CD14-positive monocyte (primary cell): ENCODE measurements around the gene FAM13C. TPM values are rescaled to one million over a fixed set of nuclear protein-coding genes. Genes with fewer than 3 reads are reported as not detected.

Source experiments
- DNase-seq, 3 donors: peaks; one replicate each; pipeline ENCODE4 v3.0.0-alpha.2; 2011 to 2022
- H2AFZ ChIP-seq: 2 replicates; pipeline ENCODE4 v1.6.0; 2012; ENCODE audit warnings: mild to moderate bottlenecking, low read depth, low read length, inconsistent platforms; ENCODE audit not compliant: insufficient read depth, poor library complexity, severe bottlenecking
- H3K27ac ChIP-seq, 2 donors: 1 replicate in 1 of 2; 2 replicates in 1 of 2; pipeline ENCODE4 v1.5.1; 2012 to 2013; ENCODE audit warnings: low read length in 2 of 2, control low read depth in 1 of 2, inconsistent platforms in 1 of 2, low read depth in 1 of 2, mild to moderate bottlenecking in 1 of 2
- H3K27me3 ChIP-seq, 2 donors: one replicate each; pipeline versions ENCODE4 v1.6.0 to v1.6.1; 2011 to 2013; ENCODE audit warnings: low read length in 2 of 2; ENCODE audit not compliant: control insufficient read depth in 2 of 2, insufficient read depth in 2 of 2
- H3K36me3 ChIP-seq, 2 donors: replicated peaks in 1 of 2; 1 replicate in 1 of 2; 2 replicates in 1 of 2; pipeline versions ENCODE4 v1.5.1 to v1.6.1; 2012 to 2013; ENCODE audit warnings: low read length in 2 of 2, control low read depth in 1 of 2, inconsistent platforms in 1 of 2, mild to moderate bottlenecking in 1 of 2; ENCODE audit not compliant: insufficient read depth in 2 of 2, control insufficient read depth in 1 of 2
- H3K4me1 ChIP-seq, 2 donors: 1 replicate in 1 of 2; 2 replicates in 1 of 2; pipeline versions ENCODE4 v1.5.1 to v1.6.1; 2012 to 2013; ENCODE audit warnings: low read length in 2 of 2, control low read depth in 1 of 2, inconsistent platforms in 1 of 2, mild to moderate bottlenecking in 1 of 2, moderate library complexity in 1 of 2; ENCODE audit not compliant: insufficient read depth in 2 of 2, control insufficient read depth in 1 of 2
- H3K4me2 ChIP-seq: replicated peaks from 2 replicates; pipeline ENCODE3; 2012; ENCODE audit warnings: low read length, moderate library complexity, mild to moderate bottlenecking; ENCODE audit not compliant: poor library complexity, severe bottlenecking; ENCODE audit errors: extremely low read depth
- H3K4me3 ChIP-seq, 3 experiments: fragments of 200-600 bp in 1 of 3; sonication (generic) in 1 of 3; replicated peaks in 1 of 3; 1 replicate in 2 of 3; 2 replicates in 1 of 3; pipeline ENCODE4 v1.5.1; 2011 to 2013; ENCODE audit warnings: low read length in 3 of 3, mild to moderate bottlenecking in 3 of 3, control low read depth in 2 of 3, low read depth in 2 of 3, inconsistent platforms in 1 of 3, moderate library complexity in 1 of 3
- H3K79me2 ChIP-seq: 2 replicates; pipeline ENCODE4 v1.6.0; 2012; ENCODE audit warnings: mild to moderate bottlenecking, control low read depth, inconsistent platforms, low read length, moderate library complexity; ENCODE audit not compliant: insufficient read depth
- H3K9ac ChIP-seq: 2 replicates; pipeline ENCODE4 v1.6.0; 2017; ENCODE audit warnings: low read length, mild to moderate bottlenecking; ENCODE audit not compliant: insufficient read depth, poor library complexity, severe bottlenecking
- H3K9me3 ChIP-seq, 2 donors: replicated peaks in 1 of 2; 1 replicate in 1 of 2; 2 replicates in 1 of 2; pipeline versions ENCODE4 v1.5.1 to v1.6.1; 2012 to 2013; ENCODE audit warnings: low read length in 2 of 2, control low read depth in 1 of 2; ENCODE audit not compliant: control insufficient read depth in 1 of 2, insufficient read depth in 1 of 2
- H4K20me1 ChIP-seq: 2 replicates; pipeline ENCODE4 v1.6.0; 2012; ENCODE audit warnings: mild to moderate bottlenecking, low read length, control low read depth, moderate library complexity; ENCODE audit not compliant: insufficient read depth
- H3K27ac Mint-ChIP-seq, 7 donors: one replicate each; pipeline ENCODE4 v1.8.0; 2020; ENCODE audit warnings: mild to moderate bottlenecking in 7 of 7, mixed read lengths in 7 of 7, moderate library complexity in 6 of 7, inconsistent platforms in 2 of 7
- H3K27me3 Mint-ChIP-seq, 3 donors: one replicate each; pipeline ENCODE4 v1.8.0; 2021 to 2022; ENCODE audit warnings: low read depth in 3 of 3, mild to moderate bottlenecking in 3 of 3, mixed read lengths in 3 of 3, moderate library complexity in 3 of 3, inconsistent platforms in 1 of 3
- H3K36me3 Mint-ChIP-seq, 2 donors: one replicate each; pipeline ENCODE4 v1.8.0; 2020; ENCODE audit warnings: mixed read lengths in 2 of 2, inconsistent platforms in 1 of 2, mild to moderate bottlenecking in 1 of 2
- H3K4me1 Mint-ChIP-seq: one replicate; pipeline ENCODE4 v1.8.0; 2020; ENCODE audit warnings: mild to moderate bottlenecking, mixed read lengths
- H3K4me3 Mint-ChIP-seq, 2 donors: one replicate each; pipeline ENCODE4 v1.8.0; 2020; ENCODE audit warnings: mild to moderate bottlenecking in 2 of 2, mixed read lengths in 2 of 2, moderate library complexity in 1 of 2
- H3K9me3 Mint-ChIP-seq, 7 donors: one replicate each; pipeline ENCODE4 v1.8.0; 2020 to 2022; ENCODE audit warnings: mixed read lengths in 7 of 7, mild to moderate bottlenecking in 6 of 7, moderate library complexity in 6 of 7, inconsistent platforms in 2 of 7
- WGBS: methylation state at CpG from one replicate; pipeline ENCODE4 v1.1.5; 2013; ENCODE audit warnings: missing lambda C conversion rate; ENCODE audit not compliant: insufficient coverage; 5-methylcytosine and 5-hydroxymethylcytosine counted together
- intact Hi-C, 2 donors: fragments of 100-400 bp; cut with micrococcal nuclease; formaldehyde crosslinking; loops; one replicate each; pipeline versions ENCODE4 v1.15.0 to v1.15.1; 2023
- polyA minus RNA-seq: library from RNA; depleted of rRNA, polyadenylated mRNA; stranded (reverse); fragments of >200 nt; gene quantifications from 2 replicates; pipeline ENCODE4 v1.2.3, GENCODE V29; 2012
- polyA plus RNA-seq, 3 donors: library from polyadenylated mRNA; depleted of rRNA in 1 of 3; unstranded in 2 of 3; stranded (reverse) in 1 of 3; fragments of 300-500 nt in 2 of 3; fragments of >200 nt in 1 of 3; fragmentation: Illumina TruSeq in 2 of 3; gene quantifications; 1 replicate in 2 of 3; 2 replicates in 1 of 3; pipeline ENCODE4 v1.2.3, GENCODE V29; 2012 to 2021
- total RNA-seq, 12 experiments: library from RNA in 1 of 12; stranded (reverse) in 1 of 12; fragments of 120-200 nt in 1 of 12; gene quantifications; one replicate each; pipeline ENCODE4 v1.2.4 and lab custom pipeline; 2013 to 2026; ENCODE audit warnings: mixed read lengths in 6 of 12, inconsistent platforms in 1 of 12
- TF ChIP-seq, protein P1 (sequence below): fragments of 200-600 bp; IDR thresholded peaks from one replicate; pipeline ENCODE4 v1.8.0; 2022; ENCODE audit warnings: antibody characterized with exemption, mild to moderate bottlenecking

The FAM13C gene
- 0.06 TPM for total RNA-seq (2013)
- polyA plus RNA-seq: not detected
- not detected in 2 replicates for polyA minus RNA-seq
- 0 to 3.3 (median 0.08) reads per million in 11 experiments for total RNA-seq (lab: John Stamatoyannopoulos, UW)

DNA sequence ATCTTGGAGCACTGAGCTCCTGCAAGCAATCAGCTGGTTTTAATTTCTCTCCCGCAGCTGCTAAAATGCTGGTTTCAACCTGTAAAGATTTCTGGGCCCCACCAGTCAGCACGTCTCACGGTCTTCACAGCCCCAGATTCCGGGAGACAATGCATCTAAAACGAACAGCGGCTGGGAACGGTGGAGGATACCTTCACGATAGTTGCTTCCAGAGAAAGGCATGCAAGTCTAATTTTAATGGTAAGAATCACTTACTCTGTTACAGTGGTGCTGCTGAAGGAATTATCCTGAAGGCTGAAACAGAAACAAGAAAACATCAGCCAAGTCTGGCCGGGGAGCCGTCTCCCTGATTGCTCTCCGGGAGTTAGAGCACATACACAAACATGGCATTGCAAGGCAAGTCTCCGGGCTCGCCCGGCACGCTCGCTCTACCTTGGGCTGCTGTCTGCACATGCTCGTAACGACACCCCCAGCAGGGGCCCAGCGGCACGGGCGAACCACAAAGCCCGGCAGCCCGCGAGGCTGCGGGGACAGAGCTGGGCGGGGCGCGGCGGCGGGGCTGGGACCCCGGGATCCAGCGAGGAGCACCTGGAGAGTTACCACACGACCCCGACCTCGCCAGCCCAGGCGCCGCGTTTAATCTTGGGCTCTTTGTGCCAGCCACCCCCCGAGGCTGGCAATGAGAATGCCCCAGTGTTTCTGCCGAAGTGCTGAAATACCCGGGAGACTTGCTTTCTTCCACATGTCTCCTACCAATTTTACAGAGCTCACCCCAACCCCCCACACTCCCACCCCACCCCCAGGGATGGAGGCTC lies at the start of gene FAM13C:
TSS of gene FAM13C (minus strand) at position 406 of the 815 bp plus-strand sequence. CDS start at position 317, 89 bp downstream.
- H3K27me3 Mint-ChIP-seq: peaks cover 17 to 26% (median 20%) of the 10 kb centered on the region in 3 donors
- no peak within 1 kb of the TSS for H3K4me2 ChIP-seq
- H3K9ac ChIP-seq: no peak within 1 kb of the TSS
- DNase-seq: no peak
- no peaks in the 10 kb centered on the region for H3K36me3 Mint-ChIP-seq
- H4K20me1 ChIP-seq: no peaks in the 10 kb centered on the region
- H3K27ac Mint-ChIP-seq: peak within 1 kb of the TSS in 1 of 7 donors; percentile 45
- H3K27ac ChIP-seq: no peak within 1 kb of the TSS
- TF ChIP-seq, protein P1, sequence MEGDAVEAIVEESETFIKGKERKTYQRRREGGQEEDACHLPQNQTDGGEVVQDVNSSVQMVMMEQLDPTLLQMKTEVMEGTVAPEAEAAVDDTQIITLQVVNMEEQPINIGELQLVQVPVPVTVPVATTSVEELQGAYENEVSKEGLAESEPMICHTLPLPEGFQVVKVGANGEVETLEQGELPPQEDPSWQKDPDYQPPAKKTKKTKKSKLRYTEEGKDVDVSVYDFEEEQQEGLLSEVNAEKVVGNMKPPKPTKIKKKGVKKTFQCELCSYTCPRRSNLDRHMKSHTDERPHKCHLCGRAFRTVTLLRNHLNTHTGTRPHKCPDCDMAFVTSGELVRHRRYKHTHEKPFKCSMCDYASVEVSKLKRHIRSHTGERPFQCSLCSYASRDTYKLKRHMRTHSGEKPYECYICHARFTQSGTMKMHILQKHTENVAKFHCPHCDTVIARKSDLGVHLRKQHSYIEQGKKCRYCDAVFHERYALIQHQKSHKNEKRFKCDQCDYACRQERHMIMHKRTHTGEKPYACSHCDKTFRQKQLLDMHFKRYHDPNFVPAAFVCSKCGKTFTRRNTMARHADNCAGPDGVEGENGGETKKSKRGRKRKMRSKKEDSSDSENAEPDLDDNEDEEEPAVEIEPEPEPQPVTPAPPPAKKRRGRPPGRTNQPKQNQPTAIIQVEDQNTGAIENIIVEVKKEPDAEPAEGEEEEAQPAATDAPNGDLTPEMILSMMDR: no peak
- no peak within 1 kb of the TSS for H2AFZ ChIP-seq
- H3K36me3 ChIP-seq: no peaks in the 10 kb centered on the region
- peaks cover 3% of the 10 kb centered on the region for H3K4me1 Mint-ChIP-seq
- H3K9me3 ChIP-seq: no peaks in the 10 kb centered on the region
- peaks cover 13 to 34% of the 10 kb centered on the region in 2 donors for H3K27me3 ChIP-seq
- intact Hi-C loops: no loop called here
- H3K4me3 Mint-ChIP-seq: peak within 1 kb of the TSS; percentile 11 to 57
- H3K4me1 ChIP-seq: no peaks in the 10 kb centered on the region
- H3K4me3 ChIP-seq: no peak within 1 kb of the TSS
- WGBS: under 1% methylated on average over 37 of the region's 41 CpGs
- H3K9me3 Mint-ChIP-seq: peaks cover 0 to 2% (median 0%) of the 10 kb centered on the region in 7 donors
- no peaks in the 10 kb centered on the region for H3K79me2 ChIP-seq

- Histone ChIP-seq H3K9me3 (peaks cover 4% of the 10 kb centered on the region in 2 donors), H3K4me2 (no peak overlapping the region), H3K4me1 (no peaks in the 10 kb centered on the region), H3K79me2 (no peaks in the 10 kb centered on the region), H4K20me1 (no peaks in the 10 kb centered on the region), H3K9ac (no peak overlapping the region), H3K4me3 (no peak overlapping the region), H2AFZ (no peak overlapping the region), H3K27ac (no peak overlapping the region), H3K36me3 (no peaks in the 10 kb centered on the region), H3K27me3 (no peaks in the 10 kb centered on the region)
- Mint-ChIP-seq H3K36me3 (no peaks in the 10 kb centered on the region), H3K9me3 (peaks cover 0 to 8% (median 3%) of the 10 kb centered on the region in 7 donors), H3K4me1 (no peaks in the 10 kb centered on the region), H3K4me3 (no peak overlapping the region), H3K27me3 (no peaks in the 10 kb centered on the region), H3K27ac (no peak overlapping the region)
- WGBS: no CpG with 5 or more reads among the region's 3 CpGs
- intact Hi-C loops: no loop called here
- TF ChIP-seq, protein P1: no peak
- DNase-seq: no peak
These were observed 42.9 kb upstream of the FAM13C start for GRCh38 chr10:59405235-59405634.
